Measurements from ENCODE around the gene TTLL9.
"Not testable (repeated sequence)": the region's sequence is repeated elsewhere in the genome, so short reads cannot be mapped to it uniquely, and the experiment has no call there.

Gene TTLL9

DNA sequence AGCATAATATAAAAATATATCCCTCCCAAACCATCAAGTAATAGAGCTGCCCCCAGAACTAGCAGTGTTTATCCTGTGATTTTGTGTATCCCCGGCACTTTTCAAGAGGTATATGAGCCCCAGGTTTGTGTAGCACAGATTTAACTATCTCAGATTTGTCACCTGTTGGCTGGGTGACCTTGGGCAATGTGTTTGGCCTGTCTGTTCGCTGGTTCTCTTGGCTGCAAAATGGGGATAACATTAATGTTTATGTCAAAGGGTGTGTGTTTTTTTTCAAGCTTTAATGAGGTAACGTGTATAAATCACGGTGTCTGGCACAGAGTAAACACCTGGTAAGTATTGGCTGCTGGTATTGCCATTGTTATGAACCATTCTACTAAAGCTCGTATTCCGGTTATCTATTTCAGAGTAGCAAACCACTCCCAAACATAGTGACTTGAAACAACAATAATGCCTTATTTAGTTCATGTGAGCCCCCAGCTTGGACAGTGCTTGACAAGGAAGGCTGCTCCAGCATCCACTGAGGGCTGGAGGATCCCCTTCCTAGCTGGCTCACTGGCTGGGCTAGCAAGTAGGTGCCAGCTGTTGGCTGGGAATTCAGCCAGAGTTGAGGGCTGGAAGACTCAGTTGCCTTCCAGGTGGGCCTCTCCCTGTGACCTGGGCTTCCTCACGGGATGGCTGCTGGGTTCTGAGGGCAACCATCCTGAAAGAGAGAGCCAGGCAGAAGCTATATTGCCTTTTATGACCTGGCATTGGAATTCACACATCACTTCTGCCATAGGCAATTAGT lies 45.3 kb downstream of the TTLL9 start:
- Histone ChIP-seq H3K27ac (ENCODE audit: low read depth, low read length) (no peak overlapping the region), H3K4me1 (ENCODE audit: control insufficient read depth, insufficient read depth, low read length) (peaks cover 42% of the 10 kb centered on the region), H3K9ac (ENCODE audit: low read depth, low read length) (no peak overlapping the region), H3K36me3 (ENCODE audit: control insufficient read depth, insufficient read depth, low read length) (no peaks in the 10 kb centered on the region), H3K4me3 (ENCODE audit: low read depth, low read length) (no peak overlapping the region), H3K27me3 (ENCODE audit: control insufficient read depth, insufficient read depth, low read length) (no peaks in the 10 kb centered on the region), H3K9me3 (ENCODE audit: control insufficient read depth, insufficient read depth, low read length) (no peaks in the 10 kb centered on the region)

- Histone ChIP-seq H3K27ac (ENCODE audit: low read depth, low read length) (no peak overlapping the region), H3K36me3 (ENCODE audit: control insufficient read depth, insufficient read depth, low read length) (no peaks in the 10 kb centered on the region), H3K9ac (ENCODE audit: low read depth, low read length) (no peak overlapping the region), H3K4me1 (ENCODE audit: control insufficient read depth, insufficient read depth, low read length) (peaks cover 35% of the 10 kb centered on the region), H3K4me3 (ENCODE audit: low read depth, low read length) (no peak overlapping the region), H3K27me3 (ENCODE audit: control insufficient read depth, insufficient read depth, low read length) (no peaks in the 10 kb centered on the region), H3K9me3 (ENCODE audit: control insufficient read depth, insufficient read depth, low read length) (no peaks in the 10 kb centered on the region)
Observed at GRCh38 chr20:31916708-31917107, 46.3 kb downstream of the TTLL9 start.

- H3K9me3 ChIP-seq (ENCODE audit: control insufficient read depth, insufficient read depth, low read length); H3K9ac ChIP-seq (ENCODE audit: low read depth, low read length); H3K27me3 ChIP-seq (ENCODE audit: control insufficient read depth, insufficient read depth, low read length); H3K4me3 ChIP-seq (ENCODE audit: low read depth, low read length); H3K36me3 ChIP-seq (ENCODE audit: control insufficient read depth, insufficient read depth, low read length); H3K27ac ChIP-seq (ENCODE audit: low read depth, low read length): not testable (repeated sequence)
- peaks cover 25% of the 10 kb centered on the region for H3K4me1 ChIP-seq (ENCODE audit: control insufficient read depth, insufficient read depth, low read length)
Observed at GRCh38 chr20:31917962-31918412, 47.6 kb downstream of the TTLL9 start.

DNA sequence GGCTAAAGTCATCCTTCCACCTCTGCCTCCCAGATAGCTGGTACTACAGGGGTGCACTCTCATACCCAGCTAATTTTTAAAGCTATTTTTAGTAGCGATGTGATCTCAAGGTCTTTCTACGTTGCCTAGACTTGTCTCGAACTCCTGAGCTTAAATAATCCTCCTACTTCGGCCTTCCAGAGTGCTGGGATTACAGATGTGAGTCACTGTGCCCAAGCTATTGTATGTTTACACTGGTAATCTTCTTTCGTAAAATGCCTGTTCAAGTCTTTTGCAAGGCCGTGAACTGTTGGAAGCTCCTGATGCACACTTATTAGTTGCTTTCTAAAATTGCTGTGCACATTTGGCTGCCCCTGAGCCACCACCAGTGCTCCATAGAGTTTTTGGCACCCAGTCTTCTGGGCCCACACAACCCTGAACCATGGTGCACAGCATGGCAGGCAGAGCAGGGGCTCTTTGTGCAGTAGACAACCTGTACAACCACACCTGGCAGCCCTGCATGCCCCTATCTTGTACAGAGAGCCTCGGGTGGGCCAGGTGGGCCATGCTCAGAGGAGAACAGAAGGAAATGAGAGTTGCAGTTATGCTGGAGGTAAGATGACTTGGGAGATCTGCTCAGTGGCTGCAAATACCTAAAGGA lies 48.2 kb downstream of the TTLL9 start:
- Histone ChIP-seq H3K27ac (ENCODE audit: low read depth, low read length) (no peak overlapping the region), H3K9me3 (ENCODE audit: control insufficient read depth, insufficient read depth, low read length) (no peaks in the 10 kb centered on the region), H3K27me3 (ENCODE audit: control insufficient read depth, insufficient read depth, low read length) (no peaks in the 10 kb centered on the region), H3K4me3 (ENCODE audit: low read depth, low read length) (no peak overlapping the region), H3K36me3 (ENCODE audit: control insufficient read depth, insufficient read depth, low read length) (no peaks in the 10 kb centered on the region), H3K4me1 (ENCODE audit: control insufficient read depth, insufficient read depth, low read length) (peaks cover 19% of the 10 kb centered on the region), H3K9ac (ENCODE audit: low read depth, low read length) (no peak overlapping the region)

GRCh38 chr20:31919410-31920155 lies 49.1 kb downstream of the TTLL9 start:
- Histone ChIP-seq H3K9me3 (ENCODE audit: control insufficient read depth, insufficient read depth, low read length) (no peaks in the 10 kb centered on the region), H3K27me3 (ENCODE audit: control insufficient read depth, insufficient read depth, low read length) (no peaks in the 10 kb centered on the region)

DNA sequence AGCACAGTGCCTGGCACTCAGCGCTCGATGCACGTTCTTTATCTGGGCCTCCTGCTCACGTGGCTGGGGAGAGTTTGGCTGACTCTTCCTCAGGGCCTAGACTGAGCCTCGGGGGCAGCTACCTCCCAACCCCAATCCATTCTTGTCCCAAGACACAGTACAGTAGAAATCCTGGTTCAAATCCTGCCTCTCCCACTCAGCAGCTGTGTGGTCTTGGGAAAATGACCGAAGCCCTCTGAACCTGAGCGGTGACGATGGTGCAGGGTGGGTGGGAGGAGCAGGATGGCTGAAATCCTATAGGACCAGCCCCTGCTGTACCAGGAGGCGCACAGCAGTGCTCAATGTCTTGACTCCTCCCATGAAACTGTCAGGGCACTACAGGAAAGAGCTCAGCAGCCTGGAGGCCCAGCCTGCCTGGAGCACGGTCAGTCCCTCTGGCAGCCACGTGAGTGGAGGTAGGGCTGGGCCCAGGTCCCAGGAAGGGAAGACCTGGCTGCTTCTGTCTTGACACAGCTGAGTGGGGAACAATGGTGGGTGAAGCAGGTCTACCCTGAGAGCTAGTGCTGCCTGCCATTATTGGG lies 49.9 kb downstream of the TTLL9 start:
- H3K9me3 ChIP-seq (ENCODE audit: control insufficient read depth, insufficient read depth, low read length) = no peaks in the 10 kb centered on the region
- H3K36me3 ChIP-seq (ENCODE audit: control insufficient read depth, insufficient read depth, low read length) = no peaks in the 10 kb centered on the region
- no peak overlapping the region for H3K9ac ChIP-seq (ENCODE audit: low read depth, low read length)
- no peak overlapping the region for H3K27ac ChIP-seq (ENCODE audit: low read depth, low read length)
- H3K4me3 ChIP-seq (ENCODE audit: low read depth, low read length) = no peak overlapping the region
- H3K27me3 ChIP-seq (ENCODE audit: control insufficient read depth, insufficient read depth, low read length) = no peaks in the 10 kb centered on the region
- H3K4me1 ChIP-seq (ENCODE audit: control insufficient read depth, insufficient read depth, low read length) = peaks cover 9% of the 10 kb centered on the region; the same call in 1 of the 2 replicates

More at GRCh38 chr20:31919410-31920155, 49.1 kb downstream of the TTLL9 start:
- no peaks in the 10 kb centered on the region for H3K36me3 ChIP-seq (ENCODE audit: control insufficient read depth, insufficient read depth, low read length)
- H3K4me3 ChIP-seq (ENCODE audit: low read depth, low read length) = no peak overlapping the region
- peaks cover 11% of the 10 kb centered on the region; the same call in 1 of the 2 replicates for H3K4me1 ChIP-seq (ENCODE audit: control insufficient read depth, insufficient read depth, low read length)
- H3K27ac ChIP-seq (ENCODE audit: low read depth, low read length) = no peak overlapping the region
- H3K9ac ChIP-seq (ENCODE audit: low read depth, low read length) = no peak overlapping the region

- H3K9ac ChIP-seq (ENCODE audit: low read depth, low read length); H3K9me3 ChIP-seq (ENCODE audit: control insufficient read depth, insufficient read depth, low read length); H3K4me1 ChIP-seq (ENCODE audit: control insufficient read depth, insufficient read depth, low read length); H3K4me3 ChIP-seq (ENCODE audit: low read depth, low read length); H3K27ac ChIP-seq (ENCODE audit: low read depth, low read length); H3K36me3 ChIP-seq (ENCODE audit: control insufficient read depth, insufficient read depth, low read length); H3K27me3 ChIP-seq (ENCODE audit: control insufficient read depth, insufficient read depth, low read length): not testable (repeated sequence)
Observed at GRCh38 chr20:31921480-31921879, 51.0 kb downstream of the TTLL9 start.

GRCh38 chr20:31922181-31922580 lies 51.7 kb downstream of the TTLL9 start:
- Histone ChIP-seq H3K4me3 (ENCODE audit: low read depth, low read length) (no peak overlapping the region), H3K27me3 (ENCODE audit: control insufficient read depth, insufficient read depth, low read length) (no peaks in the 10 kb centered on the region), H3K9me3 (ENCODE audit: control insufficient read depth, insufficient read depth, low read length) (no peaks in the 10 kb centered on the region), H3K9ac (ENCODE audit: low read depth, low read length) (no peak overlapping the region), H3K36me3 (ENCODE audit: control insufficient read depth, insufficient read depth, low read length) (no peaks in the 10 kb centered on the region), H3K27ac (ENCODE audit: low read depth, low read length) (no peak overlapping the region), H3K4me1 (ENCODE audit: control insufficient read depth, insufficient read depth, low read length) (peaks cover 9% of the 10 kb centered on the region; the same call in 1 of the 2 replicates)

GRCh38 chr20:31922588-31922987 lies 52.2 kb downstream of the TTLL9 start:
- peaks cover 9% of the 10 kb centered on the region; the same call in 1 of the 2 replicates for H3K4me1 ChIP-seq (ENCODE audit: control insufficient read depth, insufficient read depth, low read length)

DNA sequence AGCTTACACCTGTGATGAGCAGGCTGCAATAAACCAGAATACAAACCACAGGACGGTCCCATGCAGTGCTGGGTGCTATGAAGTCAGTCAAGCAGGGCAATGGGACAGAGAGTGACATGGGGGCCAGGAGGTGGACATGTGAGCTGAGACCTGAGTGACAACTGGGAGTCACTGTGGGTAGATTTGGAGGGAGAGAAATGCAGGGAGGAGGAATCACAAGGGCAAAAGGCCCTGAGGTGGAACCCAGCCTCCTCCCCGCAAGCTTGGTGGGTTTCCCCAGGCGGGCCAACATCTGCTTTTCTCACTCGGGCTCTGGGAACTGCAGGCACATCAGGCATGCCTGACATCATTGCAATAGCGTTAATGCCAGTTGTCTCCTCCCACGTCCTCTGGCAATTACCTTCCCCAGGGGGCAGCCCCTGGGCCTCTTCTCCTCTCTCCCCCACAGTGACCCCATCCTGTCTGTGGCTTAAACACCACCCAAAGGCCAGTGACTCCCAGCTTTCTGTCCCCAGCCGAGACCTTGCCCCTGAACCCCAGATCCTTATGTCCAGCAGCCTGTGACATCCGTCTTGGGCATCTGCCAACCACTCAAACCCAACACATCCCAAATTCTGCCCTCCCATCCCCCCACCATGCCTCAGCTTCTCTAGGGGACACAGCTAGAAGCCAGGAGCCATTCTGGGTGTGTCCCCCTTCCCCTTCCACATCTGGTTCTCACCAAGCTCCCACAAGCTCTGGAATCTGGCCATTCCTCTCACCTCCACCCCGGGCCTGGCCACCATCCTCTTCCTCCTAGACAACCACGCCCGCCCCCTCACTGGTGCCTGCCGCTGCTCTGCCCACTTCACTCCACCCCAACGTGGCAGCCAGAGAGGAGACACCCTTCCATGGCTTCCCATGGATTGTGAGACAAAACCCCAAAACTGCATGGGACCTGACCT lies 53.2 kb downstream of the TTLL9 start:
- Histone ChIP-seq H3K4me3 (ENCODE audit: low read depth, low read length) (no peak overlapping the region), H3K27ac (ENCODE audit: low read depth, low read length) (no peak overlapping the region), H3K9ac (ENCODE audit: low read depth, low read length) (no peak overlapping the region), H3K36me3 (ENCODE audit: control insufficient read depth, insufficient read depth, low read length) (no peaks in the 10 kb centered on the region), H3K27me3 (ENCODE audit: control insufficient read depth, insufficient read depth, low read length) (no peaks in the 10 kb centered on the region), H3K4me1 (ENCODE audit: control insufficient read depth, insufficient read depth, low read length) (peaks cover 9% of the 10 kb centered on the region; the same call in 1 of the 2 replicates), H3K9me3 (ENCODE audit: control insufficient read depth, insufficient read depth, low read length) (no peaks in the 10 kb centered on the region)

More at GRCh38 chr20:31922588-31922987, 52.2 kb downstream of the TTLL9 start:
- Histone ChIP-seq H3K36me3 (ENCODE audit: control insufficient read depth, insufficient read depth, low read length) (no peaks in the 10 kb centered on the region), H3K27me3 (ENCODE audit: control insufficient read depth, insufficient read depth, low read length) (no peaks in the 10 kb centered on the region), H3K9ac (ENCODE audit: low read depth, low read length) (no peak overlapping the region), H3K4me3 (ENCODE audit: low read depth, low read length) (no peak overlapping the region), H3K27ac (ENCODE audit: low read depth, low read length) (no peak overlapping the region), H3K9me3 (ENCODE audit: control insufficient read depth, insufficient read depth, low read length) (no peaks in the 10 kb centered on the region)
